ENCODE measurements around the gene PLCB2. TPM values are rescaled to one million over a fixed set of nuclear protein-coding genes. Genes with fewer than 3 reads are reported as not detected.

The PLCB2 gene
- total and polyA plus RNA-seq, 9 of the 15 experiments (the other 6 are each of a cell fraction or from before 2014, with no cell fraction given): 0.37 to 12.3 (median 8.0) TPM

DNA sequence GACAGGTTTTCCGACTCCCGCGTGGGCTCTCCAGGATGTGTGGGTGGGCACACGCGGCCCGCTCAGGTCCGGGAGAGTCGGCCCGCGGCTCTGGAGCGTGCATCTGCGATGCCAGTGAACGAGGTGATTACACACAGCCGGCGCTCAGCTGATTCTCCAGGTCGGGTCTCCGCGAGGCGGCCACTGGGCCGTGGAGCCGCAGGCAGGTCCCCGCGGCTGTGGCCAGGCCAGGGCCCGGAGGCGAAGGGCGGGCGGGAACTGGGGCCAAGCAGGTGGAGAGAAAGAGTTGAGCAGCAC lies 55.6 kb downstream of the PLCB2 start:
- DNase-seq (ENCODE audit: extremely low read depth in 1 of 4, low spot score in 3 of 4) (no peak), FAIRE-seq (no peak), ATAC-seq (no peak)
- intact Hi-C loops (cut with micrococcal nuclease): no loop called here
- BruUV-seq (replicated peaks): no TSS peak
- TF ChIP-seq KAT8 (IDR thresholded peaks at IDR 0.05; ENCODE audit: low read depth): no peak
- TF ChIP-seq, protein P1, sequence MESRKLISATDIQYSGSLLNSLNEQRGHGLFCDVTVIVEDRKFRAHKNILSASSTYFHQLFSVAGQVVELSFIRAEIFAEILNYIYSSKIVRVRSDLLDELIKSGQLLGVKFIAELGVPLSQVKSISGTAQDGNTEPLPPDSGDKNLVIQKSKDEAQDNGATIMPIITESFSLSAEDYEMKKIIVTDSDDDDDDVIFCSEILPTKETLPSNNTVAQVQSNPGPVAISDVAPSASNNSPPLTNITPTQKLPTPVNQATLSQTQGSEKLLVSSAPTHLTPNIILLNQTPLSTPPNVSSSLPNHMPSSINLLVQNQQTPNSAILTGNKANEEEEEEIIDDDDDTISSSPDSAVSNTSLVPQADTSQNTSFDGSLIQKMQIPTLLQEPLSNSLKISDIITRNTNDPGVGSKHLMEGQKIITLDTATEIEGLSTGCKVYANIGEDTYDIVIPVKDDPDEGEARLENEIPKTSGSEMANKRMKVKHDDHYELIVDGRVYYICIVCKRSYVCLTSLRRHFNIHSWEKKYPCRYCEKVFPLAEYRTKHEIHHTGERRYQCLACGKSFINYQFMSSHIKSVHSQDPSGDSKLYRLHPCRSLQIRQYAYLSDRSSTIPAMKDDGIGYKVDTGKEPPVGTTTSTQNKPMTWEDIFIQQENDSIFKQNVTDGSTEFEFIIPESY (CRISPR knock-in tag; IDR thresholded peaks at IDR 0.05): peak; percentile 42; the same call in 1 of the 2 replicates
- TF ChIP-seq, protein P2, sequence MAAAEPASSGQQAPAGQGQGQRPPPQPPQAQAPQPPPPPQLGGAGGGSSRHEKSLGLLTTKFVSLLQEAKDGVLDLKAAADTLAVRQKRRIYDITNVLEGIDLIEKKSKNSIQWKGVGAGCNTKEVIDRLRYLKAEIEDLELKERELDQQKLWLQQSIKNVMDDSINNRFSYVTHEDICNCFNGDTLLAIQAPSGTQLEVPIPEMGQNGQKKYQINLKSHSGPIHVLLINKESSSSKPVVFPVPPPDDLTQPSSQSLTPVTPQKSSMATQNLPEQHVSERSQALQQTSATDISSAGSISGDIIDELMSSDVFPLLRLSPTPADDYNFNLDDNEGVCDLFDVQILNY (CRISPR knock-in tag; IDR thresholded peaks at IDR 0.05): no peak
- TF ChIP-seq ZNF785 (CRISPR knock-in tag; IDR thresholded peaks at IDR 0.05): no peak
- Histone ChIP-seq H3K4me2 (ENCODE audit: insufficient read depth, low read length) (no peak overlapping the region), H3K79me2 (ENCODE audit: control insufficient read depth, insufficient read depth, low read length) (no peaks in the 10 kb centered on the region), H4K20me1 (replicated peaks; ENCODE audit: control insufficient read depth, insufficient read depth, low read length) (no peaks in the 10 kb centered on the region), H3K9me3 (replicated peaks; ENCODE audit: control insufficient read depth, insufficient read depth, low read depth, low read length) (no peaks in the 10 kb centered on the region), H3K4me1 (replicated peaks in 1 of 2; ENCODE audit: control insufficient read depth in 2 of 2, insufficient read depth in 2 of 2, low read length in 2 of 2) (peaks cover 4 to 24% of the 10 kb centered on the region in 2 experiments; a peak in 3 of 5 replicates), H3K27me3 (ENCODE audit: control insufficient read depth in 2 of 2, insufficient read depth in 2 of 2, low read length in 2 of 2) (peaks cover 2 to 32% of the 10 kb centered on the region in 2 experiments; a peak in 3 of 5 replicates), H3K4me3 (no peak overlapping the region), H3K27ac (ENCODE audit: extremely low read depth, low read depth, low read length) (no peak overlapping the region), H2AFZ (ENCODE audit: low read depth, low read length) (no peak overlapping the region), H3K36me3 (ENCODE audit: control insufficient read depth, insufficient read depth, low read length) (no peaks in the 10 kb centered on the region), H3K9ac (ENCODE audit: insufficient read depth in 1 of 2, low read depth in 2 of 2, low read length in 2 of 2) (no peak overlapping the region), H3K9me1 (ENCODE audit: control insufficient read depth, insufficient read depth, low read length) (no peaks in the 10 kb centered on the region)
- POLR2A ChIA-PET: no interaction called here
- in situ Hi-C loops (cut with MboI): no loop called here
- WGBS (ENCODE audit: insufficient coverage, low coverage, missing lambda C conversion rate): 52% methylated on average over 22 of the region's 27 CpGs
- CTCF ChIA-PET (ENCODE audit: low intra/inter-chr PET ratio): no interaction called here
